ENCODE results near the gene ARL15.

ARL15 gene

GRCh38 chr5:54094706-54095105 lies 215.7 kb downstream of the ARL15 start:
- Histone ChIP-seq H3K36me3 (ENCODE audit: insufficient read depth, low read length) (no peaks in the 10 kb centered on the region), H3K27ac (no peak overlapping the region), H3K4me3 (no peak overlapping the region), H3K9me3 (ENCODE audit: low read depth, low read length) (no peaks in the 10 kb centered on the region), H3K9ac (ENCODE audit: insufficient read length) (no peak overlapping the region)
- no peak for DNase-seq (ENCODE audit: low read depth, low spot score)
- TF ChIP-seq POLR2AphosphoS5 (IDR thresholded peaks at IDR 0.05; ENCODE audit: borderline replicate concordance, low read depth, low read length) (no peak), FOXP2 (optimal IDR thresholded peaks at IDR 0.05; ENCODE audit: control extremely low read depth, extremely low read length, insufficient read depth) (no peak), EZH2 (IDR thresholded peaks at IDR 0.05) (no peak)

DNA sequence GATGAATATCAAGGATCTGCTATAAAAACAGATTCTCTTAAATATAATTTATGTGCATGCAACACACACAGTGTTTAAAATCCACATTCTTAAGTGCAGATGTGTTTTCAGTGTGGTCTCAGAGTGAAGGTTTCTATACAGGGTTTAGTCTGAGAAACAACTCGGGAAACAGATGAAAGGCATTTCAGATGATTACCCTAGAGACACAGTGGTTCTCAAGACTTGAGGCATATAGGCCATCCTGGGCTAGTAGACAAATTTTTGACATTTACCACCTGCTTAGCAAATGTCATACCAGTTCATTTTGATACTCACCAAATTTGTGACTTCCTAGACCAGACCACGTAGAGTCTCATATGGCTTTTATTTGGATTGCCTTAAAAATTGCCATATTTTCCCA lies 216.5 kb downstream of the ARL15 start:
- no peak for DNase-seq (ENCODE audit: low read depth, low spot score)
- Histone ChIP-seq H3K4me3 (no peak overlapping the region), H3K36me3 (ENCODE audit: insufficient read depth, low read length) (no peaks in the 10 kb centered on the region), H3K27ac (no peak overlapping the region), H3K9me3 (ENCODE audit: low read depth, low read length) (no peaks in the 10 kb centered on the region), H3K9ac (ENCODE audit: insufficient read length) (no peak overlapping the region)
- TF ChIP-seq EZH2 (IDR thresholded peaks at IDR 0.05) (no peak), POLR2AphosphoS5 (IDR thresholded peaks at IDR 0.05; ENCODE audit: borderline replicate concordance, low read depth, low read length) (no peak), FOXP2 (optimal IDR thresholded peaks at IDR 0.05; ENCODE audit: control extremely low read depth, extremely low read length, insufficient read depth) (no peak)

DNA sequence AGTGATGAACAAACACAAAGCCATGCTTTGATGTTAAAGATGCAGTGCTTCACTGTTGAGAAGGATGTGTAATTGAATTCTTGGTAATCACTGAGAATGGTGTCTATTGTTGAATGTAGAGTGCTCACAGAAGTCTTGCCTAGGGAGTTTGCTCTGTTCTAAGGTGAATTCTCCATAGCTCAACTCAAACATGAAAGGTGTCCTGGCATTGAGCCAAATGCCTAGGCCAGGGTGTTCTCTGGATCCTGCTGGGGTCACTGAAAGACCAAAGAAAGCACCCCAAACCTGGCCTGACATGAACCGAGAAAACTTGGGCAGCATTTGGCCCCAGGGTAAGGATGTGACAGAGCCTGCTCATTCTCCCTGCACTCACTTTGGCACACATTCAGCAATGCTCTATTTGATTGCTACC lies 217.3 kb downstream of the ARL15 start:
- H3K4me3 ChIP-seq, result no peak overlapping the region
- H3K9me3 ChIP-seq (ENCODE audit: low read depth, low read length), result no peaks in the 10 kb centered on the region
- no peaks in the 10 kb centered on the region for H3K36me3 ChIP-seq (ENCODE audit: insufficient read depth, low read length)
- H3K27ac ChIP-seq, result no peak overlapping the region
- DNase-seq (ENCODE audit: low read depth, low spot score), result no peak
- no peak for TF ChIP-seq EZH2 (IDR thresholded peaks at IDR 0.05)
- TF ChIP-seq FOXP2 (optimal IDR thresholded peaks at IDR 0.05; ENCODE audit: control extremely low read depth, extremely low read length, insufficient read depth), result no peak
- TF ChIP-seq POLR2AphosphoS5 (IDR thresholded peaks at IDR 0.05; ENCODE audit: borderline replicate concordance, low read depth, low read length), result no peak
- H3K9ac ChIP-seq (ENCODE audit: insufficient read length), result no peak overlapping the region

DNA sequence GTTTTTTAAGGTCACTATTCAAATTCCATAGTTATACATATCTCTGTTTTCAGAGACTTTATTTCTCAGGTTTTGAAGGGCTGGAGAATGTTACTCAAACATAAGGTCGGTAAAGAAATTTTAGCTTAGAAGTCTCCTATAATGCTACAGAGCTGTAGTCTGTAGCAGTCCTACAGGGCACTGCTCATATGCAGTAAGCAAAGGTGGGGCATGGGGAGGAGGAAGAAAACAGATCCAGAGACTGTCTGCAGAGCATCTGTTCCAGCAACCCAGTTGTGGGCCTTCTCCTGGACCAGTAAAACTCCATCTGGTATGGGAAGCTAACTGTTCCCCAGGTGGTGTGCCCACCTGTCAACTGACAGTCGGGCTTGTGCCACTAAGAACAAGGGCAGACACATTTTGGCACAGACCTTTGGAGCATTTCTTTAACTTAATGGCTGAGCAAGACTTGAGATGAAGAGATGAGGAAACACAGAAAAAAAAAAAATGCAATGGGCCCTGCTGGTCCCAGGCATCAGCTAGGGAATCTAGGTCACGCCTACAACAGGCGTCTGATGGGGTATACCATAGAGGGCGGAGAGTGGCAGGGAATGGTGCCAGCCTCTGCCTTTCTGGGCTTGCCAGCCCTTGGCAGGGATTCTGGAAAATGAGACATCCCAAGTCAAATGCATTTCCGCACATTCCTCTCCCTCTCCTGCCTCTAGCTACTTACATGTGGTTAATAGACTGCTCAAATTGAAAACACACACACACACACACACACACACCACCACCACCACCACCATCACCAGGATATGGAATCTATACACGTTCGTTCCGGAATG lies 218.9 kb downstream of the ARL15 start:
- DNase-seq (ENCODE audit: low read depth, low spot score), result no peak
- Histone ChIP-seq H3K9ac (ENCODE audit: insufficient read length) (no peak overlapping the region), H3K27ac (no peak overlapping the region), H3K9me3 (ENCODE audit: low read depth, low read length) (no peaks in the 10 kb centered on the region), H3K4me3 (no peak overlapping the region), H3K36me3 (ENCODE audit: insufficient read depth, low read length) (no peaks in the 10 kb centered on the region)
- TF ChIP-seq EZH2 (IDR thresholded peaks at IDR 0.05) (no peak), FOXP2 (optimal IDR thresholded peaks at IDR 0.05; ENCODE audit: control extremely low read depth, extremely low read length, insufficient read depth) (no peak), POLR2AphosphoS5 (IDR thresholded peaks at IDR 0.05; ENCODE audit: borderline replicate concordance, low read depth, low read length) (no peak)

- Histone ChIP-seq H3K9ac (ENCODE audit: insufficient read length) (no peak overlapping the region), H3K36me3 (ENCODE audit: insufficient read depth, low read length) (no peaks in the 10 kb centered on the region), H3K4me3 (no peak overlapping the region), H3K9me3 (ENCODE audit: low read depth, low read length) (no peaks in the 10 kb centered on the region), H3K27ac (no peak overlapping the region)
- DNase-seq (ENCODE audit: low read depth, low spot score), result no peak
- TF ChIP-seq EZH2 (IDR thresholded peaks at IDR 0.05), result no peak
These were observed 219.8 kb downstream of the ARL15 start for GRCh38 chr5:54090495-54091120.

- H3K9me3 ChIP-seq (ENCODE audit: low read depth, low read length), result no peaks in the 10 kb centered on the region
- H3K27ac ChIP-seq, result no peak overlapping the region
- no peaks in the 10 kb centered on the region for H3K36me3 ChIP-seq (ENCODE audit: insufficient read depth, low read length)
- H3K4me3 ChIP-seq, result no peak overlapping the region
- no peak overlapping the region for H3K9ac ChIP-seq (ENCODE audit: insufficient read length)
- DNase-seq (ENCODE audit: low read depth, low spot score), result no peak
- no peak for TF ChIP-seq EZH2 (IDR thresholded peaks at IDR 0.05)
- TF ChIP-seq POLR2AphosphoS5 (IDR thresholded peaks at IDR 0.05; ENCODE audit: borderline replicate concordance, low read depth, low read length), result no peak
- TF ChIP-seq FOXP2 (optimal IDR thresholded peaks at IDR 0.05; ENCODE audit: control extremely low read depth, extremely low read length, insufficient read depth), result no peak
These were observed 222.3 kb downstream of the ARL15 start for GRCh38 chr5:54088081-54088480.

DNA sequence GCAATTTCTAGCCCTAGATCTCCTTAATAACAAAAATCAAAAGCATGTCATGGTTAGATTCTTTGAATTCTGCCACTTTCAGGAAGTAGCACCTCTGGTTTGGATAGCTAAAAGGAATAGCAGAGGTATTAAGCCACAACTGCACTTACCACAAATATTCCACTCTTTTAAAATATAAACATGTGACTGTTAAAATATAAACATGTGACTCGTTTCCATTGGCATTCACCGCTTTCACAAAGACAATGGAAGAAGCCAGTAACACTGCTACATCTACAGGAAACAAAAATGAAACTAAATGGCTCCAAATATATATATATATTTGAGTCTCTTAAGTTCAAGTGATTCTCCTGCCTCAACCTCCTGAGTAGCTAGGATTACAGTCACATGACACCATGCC lies 222.9 kb downstream of the ARL15 start:
- no peaks in the 10 kb centered on the region for H3K9me3 ChIP-seq (ENCODE audit: low read depth, low read length)
- H3K27ac ChIP-seq, result no peak overlapping the region
- no peak overlapping the region for H3K9ac ChIP-seq (ENCODE audit: insufficient read length)
- DNase-seq (ENCODE audit: low read depth, low spot score), result no peak
- H3K36me3 ChIP-seq (ENCODE audit: insufficient read depth, low read length), result no peaks in the 10 kb centered on the region
- TF ChIP-seq FOXP2 (optimal IDR thresholded peaks at IDR 0.05; ENCODE audit: control extremely low read depth, extremely low read length, insufficient read depth) (no peak), EZH2 (IDR thresholded peaks at IDR 0.05) (no peak), POLR2AphosphoS5 (IDR thresholded peaks at IDR 0.05; ENCODE audit: borderline replicate concordance, low read depth, low read length) (no peak)
- no peak overlapping the region for H3K4me3 ChIP-seq

DNA sequence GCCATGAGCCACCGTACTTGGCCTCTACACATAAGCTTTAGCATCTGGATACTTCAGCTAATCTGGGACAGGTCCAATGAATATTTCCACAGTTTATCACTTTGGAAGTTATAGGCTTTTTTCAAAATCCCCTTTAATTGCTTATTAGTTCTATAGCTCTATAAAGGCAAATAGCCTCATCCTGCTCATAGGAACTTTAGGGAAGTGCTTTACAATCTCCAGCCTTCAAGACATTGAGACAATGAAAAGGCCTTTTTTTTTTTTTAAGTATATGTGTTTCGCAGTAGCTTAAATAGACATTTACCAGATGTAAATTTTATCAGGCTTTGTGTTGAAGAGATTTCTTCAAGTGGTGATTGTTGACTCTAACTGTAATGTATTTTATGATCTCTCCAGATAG lies 224.2 kb downstream of the ARL15 start:
- no peak for TF ChIP-seq FOXP2 (optimal IDR thresholded peaks at IDR 0.05; ENCODE audit: control extremely low read depth, extremely low read length, insufficient read depth)
- no peak for TF ChIP-seq EZH2 (IDR thresholded peaks at IDR 0.05)
- no peak for TF ChIP-seq POLR2AphosphoS5 (IDR thresholded peaks at IDR 0.05; ENCODE audit: borderline replicate concordance, low read depth, low read length)
- no peak overlapping the region for H3K4me3 ChIP-seq
- no peak overlapping the region for H3K27ac ChIP-seq
- no peaks in the 10 kb centered on the region for H3K36me3 ChIP-seq (ENCODE audit: insufficient read depth, low read length)
- no peak overlapping the region for H3K9ac ChIP-seq (ENCODE audit: insufficient read length)
- no peaks in the 10 kb centered on the region for H3K9me3 ChIP-seq (ENCODE audit: low read depth, low read length)
- no peak for DNase-seq (ENCODE audit: low read depth, low spot score)
